Neutrophil (primary cell): ENCODE results near the gene TRERF1.
A peak's percentile ranks its signal among the peaks of the same experiment; 100 is the strongest.

Source experiments
- H3K27ac ChIP-seq: fragments of 200-600 bp; sonication (generic); 2 replicates; pipeline ENCODE4 v1.5.1; 2016; ENCODE audit warnings: mild to moderate bottlenecking, moderate library complexity
- H3K27me3 ChIP-seq: fragments of 200-600 bp; sonication (generic); 2 replicates; pipeline ENCODE4 v1.6.0; 2016; ENCODE audit warnings: mild to moderate bottlenecking
- H3K36me3 ChIP-seq: fragments of 200-600 bp; sonication (generic); 2 replicates; pipeline ENCODE4 v1.5.1; 2017
- H3K4me1 ChIP-seq, 2 experiments: fragments of 200-600 bp in 1 of 2; sonication (generic) in 1 of 2; 1 replicate in 1 of 2; 2 replicates in 1 of 2; pipeline versions ENCODE4 v1.5.1 to v1.6.1; 2013 to 2016; ENCODE audit warnings: low read depth in 1 of 2, low read length in 1 of 2, mild to moderate bottlenecking in 1 of 2, moderate library complexity in 1 of 2; ENCODE audit not compliant: control insufficient read depth in 1 of 2, insufficient read depth in 1 of 2
- H3K4me3 ChIP-seq, 2 experiments: fragments of 200-600 bp in 1 of 2; sonication (generic) in 1 of 2; 1 replicate in 1 of 2; 2 replicates in 1 of 2; pipeline ENCODE4 v1.5.1; 2013 to 2016; ENCODE audit warnings: low read depth in 1 of 2, low read length in 1 of 2, mild to moderate bottlenecking in 1 of 2, moderate library complexity in 1 of 2
- H3K9me3 ChIP-seq: fragments of 200-600 bp; sonication (generic); 2 replicates; pipeline ENCODE4 v1.5.1; 2016
- TF ChIP-seq, protein P1 (sequence below): fragments of 200-600 bp; sonication (generic); IDR thresholded peaks from 2 replicates; pipeline ENCODE4 v1.5.1; 2016; ENCODE audit warnings: antibody characterized with exemption

Gene TRERF1

DNA sequence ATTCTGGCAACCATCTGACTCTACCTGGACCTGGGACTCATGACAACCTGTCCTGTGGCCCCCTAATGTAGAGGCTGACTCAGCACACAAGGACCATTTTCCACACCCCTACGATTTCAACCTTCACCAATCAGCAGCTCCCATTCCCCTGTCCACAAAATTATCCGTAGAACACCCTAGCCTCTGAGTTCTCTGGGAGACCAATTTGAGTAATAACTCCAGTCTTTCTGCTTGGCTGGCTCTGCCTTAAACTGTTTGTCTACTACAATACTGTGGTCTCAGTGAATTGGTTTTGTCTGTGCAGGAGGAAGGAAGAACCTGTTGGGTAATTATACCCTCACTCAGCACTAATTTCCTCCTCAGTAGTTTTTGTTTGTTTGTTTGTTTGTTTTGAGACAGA, 134.7 kb downstream of the TRERF1 start:
- Histone ChIP-seq H3K27me3 (no peaks in the 10 kb centered on the region), H3K9me3 (no peaks in the 10 kb centered on the region), H3K4me3 (peak overlapping the region; percentile 47 to 51), H3K36me3 (peaks cover 5% of the 10 kb centered on the region), H3K27ac (peak overlapping the region; percentile 99), H3K4me1 (peaks cover 72 to 77% of the 10 kb centered on the region in 2 experiments)
- TF ChIP-seq, protein P1, sequence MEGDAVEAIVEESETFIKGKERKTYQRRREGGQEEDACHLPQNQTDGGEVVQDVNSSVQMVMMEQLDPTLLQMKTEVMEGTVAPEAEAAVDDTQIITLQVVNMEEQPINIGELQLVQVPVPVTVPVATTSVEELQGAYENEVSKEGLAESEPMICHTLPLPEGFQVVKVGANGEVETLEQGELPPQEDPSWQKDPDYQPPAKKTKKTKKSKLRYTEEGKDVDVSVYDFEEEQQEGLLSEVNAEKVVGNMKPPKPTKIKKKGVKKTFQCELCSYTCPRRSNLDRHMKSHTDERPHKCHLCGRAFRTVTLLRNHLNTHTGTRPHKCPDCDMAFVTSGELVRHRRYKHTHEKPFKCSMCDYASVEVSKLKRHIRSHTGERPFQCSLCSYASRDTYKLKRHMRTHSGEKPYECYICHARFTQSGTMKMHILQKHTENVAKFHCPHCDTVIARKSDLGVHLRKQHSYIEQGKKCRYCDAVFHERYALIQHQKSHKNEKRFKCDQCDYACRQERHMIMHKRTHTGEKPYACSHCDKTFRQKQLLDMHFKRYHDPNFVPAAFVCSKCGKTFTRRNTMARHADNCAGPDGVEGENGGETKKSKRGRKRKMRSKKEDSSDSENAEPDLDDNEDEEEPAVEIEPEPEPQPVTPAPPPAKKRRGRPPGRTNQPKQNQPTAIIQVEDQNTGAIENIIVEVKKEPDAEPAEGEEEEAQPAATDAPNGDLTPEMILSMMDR, result no peak

DNA sequence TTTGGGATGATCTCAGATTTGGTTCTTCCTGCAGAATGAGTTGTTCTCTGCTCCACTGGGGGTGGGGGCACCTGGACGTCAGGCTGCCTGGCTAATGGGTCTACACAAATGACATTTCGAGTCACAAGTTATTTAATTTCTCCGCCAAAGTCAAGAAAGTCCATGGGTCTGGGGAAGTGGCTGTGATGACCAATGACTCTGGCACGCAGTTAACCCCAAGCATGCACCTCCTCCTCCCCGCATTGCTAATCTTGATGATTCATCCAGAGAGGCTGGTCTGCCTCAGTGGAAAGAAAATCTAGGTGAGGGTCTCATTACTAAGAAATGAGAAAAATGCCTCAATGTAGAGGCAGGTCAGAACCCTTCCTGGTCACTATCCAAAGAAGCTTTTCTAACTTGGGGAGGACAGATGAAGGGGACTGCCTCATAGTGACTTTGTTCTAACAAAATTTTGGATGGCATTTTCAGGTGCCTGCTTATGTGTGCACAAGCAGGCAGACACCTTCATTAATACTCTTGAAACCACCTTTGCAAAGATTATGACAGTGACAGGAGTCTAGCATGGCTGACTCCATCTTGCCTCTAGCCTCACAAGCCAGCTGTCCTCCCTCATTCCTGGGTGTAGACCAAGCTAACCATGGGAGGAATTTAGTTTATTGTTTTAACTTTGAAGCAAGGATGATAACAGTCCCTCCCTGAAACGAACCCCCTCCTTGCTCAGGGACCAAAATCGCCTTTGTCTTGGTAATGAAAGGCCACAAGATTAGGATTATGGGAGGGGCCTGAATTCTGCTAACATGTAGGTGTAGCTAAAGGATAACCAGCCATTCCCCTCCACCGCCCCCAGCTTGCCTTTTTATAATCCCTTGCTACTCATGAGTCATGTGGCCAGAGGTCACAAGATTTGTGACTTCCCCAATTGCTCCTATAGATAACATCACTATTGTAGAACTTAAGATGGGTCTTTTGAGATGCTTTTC, 135.4 kb downstream of the TRERF1 start:
- H3K36me3 ChIP-seq, result peaks cover 5% of the 10 kb centered on the region
- H3K27ac ChIP-seq, result peak overlapping the region; percentile 99
- H3K27me3 ChIP-seq, result no peaks in the 10 kb centered on the region
- peak overlapping the region; percentile 47 to 51 for H3K4me3 ChIP-seq
- no peaks in the 10 kb centered on the region for H3K9me3 ChIP-seq
- H3K4me1 ChIP-seq, result peaks cover 65 to 70% of the 10 kb centered on the region in 2 experiments
- TF ChIP-seq, protein P1, result no peak

DNA sequence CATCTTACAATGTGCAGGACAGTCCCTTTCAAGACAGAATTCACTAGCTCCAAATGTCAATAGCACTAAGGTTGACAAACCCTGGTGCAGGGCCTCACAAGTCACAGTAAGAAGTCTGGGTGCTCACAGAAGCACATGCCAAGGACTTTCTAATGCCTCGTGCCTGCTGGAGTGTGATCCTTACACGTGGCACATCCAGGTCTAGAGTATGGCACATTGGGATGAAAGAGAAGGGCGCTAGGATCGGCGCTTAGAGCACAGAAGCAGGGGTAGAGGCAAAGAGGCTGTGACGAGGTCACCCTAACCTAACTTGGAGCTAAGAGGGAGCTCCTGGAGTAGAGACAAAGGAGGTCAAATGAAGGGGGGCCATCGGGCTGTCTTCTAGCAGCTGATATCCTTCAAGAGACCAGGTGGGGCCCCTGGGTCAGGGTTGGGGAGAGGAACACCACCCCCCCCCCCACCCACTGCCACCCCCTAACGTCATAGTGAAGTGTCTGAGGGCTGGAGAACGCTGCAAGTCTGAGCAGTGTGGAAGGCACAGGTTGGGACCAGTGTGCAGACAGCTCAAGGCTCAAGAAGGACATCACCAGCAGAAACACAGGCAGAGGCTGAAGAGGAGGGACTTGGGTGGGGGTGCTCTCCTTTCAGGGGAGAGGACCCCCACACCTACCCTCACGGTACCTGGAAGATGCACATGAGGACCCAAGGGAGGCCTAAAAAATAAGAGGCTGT, 136.3 kb downstream of the TRERF1 start:
- Histone ChIP-seq H3K4me1 (peaks cover 59 to 66% of the 10 kb centered on the region in 2 experiments), H3K9me3 (no peaks in the 10 kb centered on the region), H3K27ac (peak overlapping the region; percentile 99), H3K36me3 (peaks cover 5% of the 10 kb centered on the region), H3K4me3 (peak overlapping the region in 1 of 2 experiments; percentile 47), H3K27me3 (no peaks in the 10 kb centered on the region)
- TF ChIP-seq, protein P1, result no peak

DNA sequence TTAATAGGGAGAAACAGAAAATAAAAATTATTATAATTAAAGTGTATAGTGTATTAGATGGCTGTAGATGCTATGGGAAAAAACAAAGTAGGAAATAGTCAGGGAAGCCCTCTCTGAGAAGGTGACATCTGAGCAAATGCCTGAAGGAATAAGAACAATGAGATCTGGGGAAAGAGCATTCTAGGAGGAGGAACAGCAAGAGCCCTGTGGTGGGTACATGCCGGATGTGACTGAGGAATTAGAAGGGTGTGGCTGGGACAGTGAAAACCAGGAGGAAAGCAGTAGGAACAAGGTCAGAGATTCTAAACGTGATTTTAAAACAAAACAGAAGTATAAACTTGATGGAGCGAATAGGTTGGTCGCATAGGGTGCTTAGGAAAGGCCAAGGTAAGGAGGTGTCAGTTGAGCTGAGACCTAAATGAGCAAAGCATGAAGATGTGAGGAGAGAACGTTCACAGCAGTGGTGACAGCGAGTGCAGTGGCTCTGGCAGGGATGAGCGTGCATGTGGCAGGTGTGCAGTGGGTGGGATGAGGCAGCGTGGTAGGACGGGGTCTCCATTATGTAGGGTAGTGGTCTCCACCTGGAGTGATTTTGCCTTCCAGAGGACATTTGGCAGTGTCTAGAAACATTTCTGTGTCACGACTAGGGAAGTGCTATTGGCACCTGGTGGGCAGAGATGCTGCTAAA, 137.0 kb downstream of the TRERF1 start:
- H3K36me3 ChIP-seq, result peaks cover 5% of the 10 kb centered on the region
- H3K4me3 ChIP-seq, result no peak overlapping the region
- H3K4me1 ChIP-seq, result peaks cover 59 to 63% of the 10 kb centered on the region in 2 experiments
- no peaks in the 10 kb centered on the region for H3K27me3 ChIP-seq
- peak overlapping the region; percentile 99 for H3K27ac ChIP-seq
- H3K9me3 ChIP-seq, result no peaks in the 10 kb centered on the region
- TF ChIP-seq, protein P1, result no peak

DNA sequence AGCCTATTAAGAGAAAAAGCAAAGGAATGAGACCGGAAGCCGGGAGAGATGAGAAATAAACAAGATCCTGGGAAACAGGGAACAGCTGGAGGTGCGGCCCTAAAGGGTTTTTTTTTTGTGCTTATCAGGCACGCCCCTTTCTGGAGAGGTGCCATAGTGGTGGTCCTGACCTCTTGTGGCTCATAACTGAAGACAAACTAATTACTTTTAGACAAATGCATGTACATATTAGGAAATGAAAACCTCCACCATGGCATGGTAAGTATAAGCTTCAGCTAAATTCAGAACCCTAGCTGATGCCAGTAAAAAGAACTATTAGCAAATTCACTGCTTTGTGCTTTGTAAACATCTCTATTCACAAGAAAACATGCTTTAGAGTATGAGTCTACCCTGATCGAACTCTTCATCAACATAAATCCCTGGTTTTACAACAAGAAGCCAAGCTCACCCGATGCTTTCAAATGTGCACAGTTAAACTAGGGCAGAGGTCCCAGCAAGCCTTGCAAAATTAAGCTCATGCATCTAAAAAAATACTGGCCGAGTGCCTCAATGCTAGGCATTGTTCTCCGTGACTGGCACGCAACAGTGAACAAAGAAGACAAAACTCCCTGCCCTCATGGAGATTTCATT, 137.7 kb downstream of the TRERF1 start:
- Histone ChIP-seq H3K4me1 (peaks cover 53 to 58% of the 10 kb centered on the region in 2 experiments), H3K27ac (peak overlapping the region; percentile 99)

More for the DNA sequence above, 137.7 kb downstream of the TRERF1 start:
- H3K27me3 ChIP-seq, result no peaks in the 10 kb centered on the region
- peaks cover 5% of the 10 kb centered on the region for H3K36me3 ChIP-seq
- no peak overlapping the region for H3K4me3 ChIP-seq
- no peaks in the 10 kb centered on the region for H3K9me3 ChIP-seq
- TF ChIP-seq, protein P1, result no peak
